ENCODE results near the gene BICC1. TPM values are rescaled to one million over a fixed set of nuclear protein-coding genes. Genes with fewer than 3 reads are reported as not detected.

The BICC1 gene
- total RNA-seq, 2 experiments from 2014 or later: 0.08 TPM

DNA sequence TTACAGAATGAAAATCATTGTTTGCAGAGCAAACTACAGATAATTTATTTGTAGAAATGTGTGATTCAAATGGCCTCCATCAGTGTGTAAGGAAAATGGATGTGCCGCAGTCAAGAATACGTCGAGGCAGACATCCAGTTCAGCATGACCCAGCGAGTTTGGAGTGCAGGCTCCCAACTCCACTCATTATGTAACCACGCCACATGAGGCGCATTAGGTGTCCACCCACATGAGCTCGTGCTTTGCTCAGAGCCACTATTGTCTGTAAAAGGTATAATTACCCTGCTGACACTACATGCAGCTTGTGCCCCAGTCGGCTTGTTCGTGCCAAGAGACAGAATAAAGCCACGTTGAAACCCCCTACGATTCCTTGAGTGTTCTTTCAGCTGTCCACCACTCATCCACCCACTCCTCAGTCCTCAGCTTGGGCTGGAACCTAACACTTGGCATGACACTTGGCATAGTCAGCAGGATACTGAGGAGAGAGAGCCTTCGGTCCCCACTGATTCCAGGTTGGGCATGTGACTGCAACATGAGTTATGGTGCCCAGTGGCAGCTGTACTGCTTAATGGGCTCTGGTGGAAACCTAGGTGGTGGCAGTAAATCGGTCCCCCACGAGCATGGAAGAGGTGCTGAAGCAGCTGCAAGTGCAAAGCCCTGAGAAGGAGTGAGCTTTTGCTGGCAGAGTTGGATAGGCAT is 102.7 kb downstream of the BICC1 start:
- ChIA-PET CTCF (no interaction called here), POLR2A (no interaction called here)
- Mint-ChIP-seq H3K9me3 (no peaks in the 10 kb centered on the region), H3K36me3 (ENCODE audit: low read depth) (no peaks in the 10 kb centered on the region), H3K4me3 (no peak overlapping the region), H3K27me3 (no peaks in the 10 kb centered on the region), H3K4me1 (no peaks in the 10 kb centered on the region), H3K27ac (no peak overlapping the region)
- no peak for DNase-seq

DNA sequence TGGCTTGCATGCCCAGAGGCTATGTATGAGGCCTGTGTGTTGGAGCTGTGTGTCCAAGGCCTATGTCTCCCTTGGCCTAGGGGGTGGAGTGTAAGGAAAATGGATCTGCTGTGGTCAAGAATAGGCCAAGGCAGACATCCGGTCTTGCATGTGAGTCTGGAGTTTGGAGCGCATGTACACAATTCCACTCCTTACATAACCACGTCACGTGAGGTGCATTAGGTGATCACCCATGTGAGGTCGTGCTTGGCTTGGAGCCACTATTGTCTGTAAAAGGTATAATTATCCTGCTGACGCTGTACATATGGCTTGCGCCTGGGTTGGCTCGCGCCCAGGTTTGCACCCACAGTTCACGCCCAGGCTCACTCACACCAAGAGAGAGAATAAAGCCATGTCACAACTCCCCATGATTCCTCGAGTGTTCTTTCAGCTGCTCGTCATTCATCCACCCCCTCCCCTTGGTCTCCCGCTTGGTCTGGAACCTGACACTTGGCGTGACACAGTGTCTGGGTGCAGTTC is 105.5 kb downstream of the BICC1 start:
- Mint-ChIP-seq H3K36me3 (ENCODE audit: low read depth) (no peaks in the 10 kb centered on the region), H3K4me1 (no peaks in the 10 kb centered on the region), H3K27ac (no peak overlapping the region), H3K27me3 (no peaks in the 10 kb centered on the region), H3K9me3 (no peaks in the 10 kb centered on the region), H3K4me3 (no peak overlapping the region)
- POLR2A ChIA-PET: no interaction called here
- DNase-seq: no peak
- CTCF ChIA-PET: no interaction called here

DNA sequence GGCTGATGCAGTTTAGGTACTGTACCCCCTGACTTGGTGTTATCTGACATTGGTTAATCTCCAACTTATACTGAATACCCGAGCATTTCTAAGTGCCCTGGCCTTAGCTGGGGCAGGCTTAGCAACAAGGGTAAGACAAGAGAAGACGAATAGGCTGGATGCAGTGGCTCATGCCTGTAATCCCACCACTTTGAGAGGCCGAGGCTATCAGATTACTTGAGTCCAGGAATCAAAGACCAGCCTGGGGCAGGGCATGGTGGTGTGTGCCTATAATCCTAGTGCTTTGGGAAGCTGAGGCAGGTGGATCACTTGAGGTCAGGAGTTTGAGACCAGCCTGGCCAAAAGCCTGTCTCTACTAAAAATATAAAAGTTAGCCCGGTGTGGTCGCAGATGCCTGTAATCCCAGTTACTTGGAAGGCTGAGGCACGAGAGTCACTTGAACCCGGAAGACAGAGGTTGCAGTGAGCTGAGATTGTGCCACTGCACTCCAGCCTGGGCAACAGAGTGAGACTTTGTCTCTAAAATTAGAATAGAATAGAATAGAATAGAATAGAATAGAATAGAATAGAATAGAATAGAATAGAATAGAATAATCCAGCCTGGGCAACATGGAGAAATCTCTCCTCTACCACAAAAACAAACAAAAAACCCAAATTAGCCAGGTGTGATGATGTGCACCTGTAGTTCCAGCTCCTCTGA is 108.9 kb downstream of the BICC1 start:
- no peak for DNase-seq
- CTCF ChIA-PET: no interaction called here
- H3K9me3 Mint-ChIP-seq: no peaks in the 10 kb centered on the region
- no peaks in the 10 kb centered on the region for H3K4me1 Mint-ChIP-seq
- no peaks in the 10 kb centered on the region for H3K27me3 Mint-ChIP-seq
- no peak overlapping the region for H3K27ac Mint-ChIP-seq
- POLR2A ChIA-PET: no interaction called here
- H3K36me3 Mint-ChIP-seq (ENCODE audit: low read depth): no peaks in the 10 kb centered on the region
- H3K4me3 Mint-ChIP-seq: no peak overlapping the region

DNA sequence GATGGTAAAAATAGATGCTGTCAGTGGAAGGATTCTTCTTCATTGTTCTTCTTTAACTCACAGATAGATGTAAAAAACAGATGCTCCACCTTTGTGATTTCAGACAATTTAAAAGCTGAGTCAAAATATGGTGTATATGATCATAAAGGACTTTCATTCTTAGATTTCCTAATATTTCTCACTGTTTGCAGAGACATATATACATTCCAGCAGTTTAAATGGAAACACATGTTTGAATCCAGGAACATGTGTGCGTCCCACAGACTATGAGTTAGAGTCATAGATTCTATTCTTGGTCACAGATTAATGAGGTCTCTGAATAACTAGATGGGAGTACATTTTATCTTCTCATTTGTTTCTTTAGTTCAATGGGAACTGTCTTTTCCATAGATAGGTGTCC is 109.6 kb downstream of the BICC1 start:
- Mint-ChIP-seq H3K27me3 (no peaks in the 10 kb centered on the region), H3K36me3 (ENCODE audit: low read depth) (no peaks in the 10 kb centered on the region), H3K4me1 (no peaks in the 10 kb centered on the region), H3K4me3 (no peak overlapping the region), H3K27ac (no peak overlapping the region), H3K9me3 (no peaks in the 10 kb centered on the region)
- DNase-seq: no peak
- CTCF ChIA-PET: no interaction called here
- POLR2A ChIA-PET: no interaction called here

DNA sequence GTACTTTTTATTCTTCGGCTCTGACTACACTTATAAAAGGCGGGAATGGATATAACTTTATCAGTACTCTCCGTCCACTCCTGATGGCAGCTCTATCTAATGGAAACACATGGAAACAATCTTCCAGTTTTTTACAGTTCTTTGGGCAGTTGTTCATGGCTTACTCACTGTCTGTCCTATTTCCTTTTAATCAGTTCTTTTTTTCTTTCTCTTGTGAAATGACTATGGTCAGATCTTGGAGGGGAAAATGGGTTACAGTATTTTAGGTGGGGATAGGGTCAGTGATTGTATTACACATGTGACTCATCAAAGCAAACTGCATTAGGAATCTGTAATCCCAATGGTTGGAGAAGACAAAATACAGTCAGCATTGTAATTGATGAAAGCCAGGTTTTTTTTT is 112.4 kb downstream of the BICC1 start:
- no peaks in the 10 kb centered on the region for H3K27me3 Mint-ChIP-seq
- H3K36me3 Mint-ChIP-seq (ENCODE audit: low read depth): no peaks in the 10 kb centered on the region
- POLR2A ChIA-PET: no interaction called here
- no peak overlapping the region for H3K27ac Mint-ChIP-seq
- no peak for DNase-seq
- no peaks in the 10 kb centered on the region for H3K9me3 Mint-ChIP-seq
- no peak overlapping the region for H3K4me3 Mint-ChIP-seq
- no peaks in the 10 kb centered on the region for H3K4me1 Mint-ChIP-seq
- CTCF ChIA-PET: no interaction called here

DNA sequence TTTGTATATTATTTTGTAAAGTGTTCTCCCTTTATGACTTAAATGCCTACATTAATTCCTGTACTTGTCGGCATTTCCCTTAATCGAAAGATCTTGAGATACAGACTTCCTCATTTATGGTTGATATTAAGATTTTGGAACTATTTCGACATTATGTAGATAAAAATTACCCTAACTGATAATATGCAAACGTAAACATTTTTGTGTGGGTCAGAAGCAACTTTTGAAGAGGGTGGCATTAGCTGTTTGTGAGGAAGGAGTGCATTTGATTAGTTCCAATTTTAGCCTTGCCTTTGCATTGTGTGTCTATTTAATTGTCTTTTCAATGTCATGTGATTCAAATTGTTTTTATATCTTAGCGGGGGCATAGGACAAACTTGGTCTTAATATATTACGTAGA is 114.7 kb downstream of the BICC1 start:
- H3K4me3 Mint-ChIP-seq: no peak overlapping the region
- ChIA-PET POLR2A (no interaction called here), CTCF (no interaction called here)
- no peaks in the 10 kb centered on the region for H3K27me3 Mint-ChIP-seq
- no peaks in the 10 kb centered on the region for H3K36me3 Mint-ChIP-seq (ENCODE audit: low read depth)
- H3K27ac Mint-ChIP-seq: no peak overlapping the region
- H3K4me1 Mint-ChIP-seq: no peaks in the 10 kb centered on the region
- H3K9me3 Mint-ChIP-seq: no peaks in the 10 kb centered on the region
- DNase-seq: no peak

DNA sequence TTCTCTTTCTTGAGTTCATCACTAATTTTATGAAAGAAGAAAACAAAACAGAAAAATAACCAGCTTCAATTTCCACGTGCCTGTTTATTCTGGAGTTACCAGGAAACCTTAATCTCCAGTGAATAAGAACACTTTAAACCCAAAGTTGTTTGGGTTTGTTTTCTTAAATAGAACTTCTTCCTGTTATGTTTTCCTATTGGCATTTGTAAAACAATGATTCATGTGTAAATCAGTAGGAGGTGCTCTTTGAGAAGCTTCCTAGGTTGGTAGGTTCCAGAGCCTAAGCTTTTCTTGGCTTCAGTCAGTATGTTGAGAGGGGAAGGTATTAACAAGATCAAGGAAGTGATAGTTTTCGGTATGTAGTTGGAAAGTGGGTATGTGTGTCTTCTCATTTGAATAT is 119.0 kb downstream of the BICC1 start:
- H3K27ac Mint-ChIP-seq: no peak overlapping the region
- ChIA-PET POLR2A (no interaction called here), CTCF (no interaction called here)
- no peaks in the 10 kb centered on the region for H3K27me3 Mint-ChIP-seq
- H3K9me3 Mint-ChIP-seq: no peaks in the 10 kb centered on the region
- H3K4me3 Mint-ChIP-seq: no peak overlapping the region
- no peaks in the 10 kb centered on the region for H3K36me3 Mint-ChIP-seq (ENCODE audit: low read depth)
- no peak for DNase-seq
- H3K4me1 Mint-ChIP-seq: no peaks in the 10 kb centered on the region

DNA sequence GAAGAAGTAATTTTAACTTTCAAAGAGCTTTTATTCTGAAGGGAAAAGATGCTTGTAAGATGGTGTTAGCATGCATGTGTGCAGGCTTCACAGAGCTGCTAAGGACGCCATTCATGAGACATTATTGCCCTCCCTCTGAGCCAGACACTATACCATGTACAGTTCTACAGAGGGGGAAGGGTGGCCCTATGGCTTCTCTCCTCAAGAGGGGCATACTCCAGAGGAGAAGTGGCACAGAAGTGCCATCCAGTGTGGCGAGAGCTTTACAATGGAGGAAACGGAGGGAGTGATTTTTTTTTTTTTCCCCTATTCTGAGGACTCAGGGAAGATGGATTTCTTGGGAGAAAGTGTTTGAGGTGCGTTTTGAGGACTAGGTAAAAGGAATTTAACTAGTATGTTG is 119.5 kb downstream of the BICC1 start:
- DNase-seq: no peak
- H3K4me1 Mint-ChIP-seq: no peaks in the 10 kb centered on the region
- CTCF ChIA-PET: no interaction called here
- H3K27ac Mint-ChIP-seq: no peak overlapping the region
- POLR2A ChIA-PET: no interaction called here
- no peaks in the 10 kb centered on the region for H3K27me3 Mint-ChIP-seq
- H3K9me3 Mint-ChIP-seq: no peaks in the 10 kb centered on the region
- no peak overlapping the region for H3K4me3 Mint-ChIP-seq
- H3K36me3 Mint-ChIP-seq (ENCODE audit: low read depth): no peaks in the 10 kb centered on the region

DNA sequence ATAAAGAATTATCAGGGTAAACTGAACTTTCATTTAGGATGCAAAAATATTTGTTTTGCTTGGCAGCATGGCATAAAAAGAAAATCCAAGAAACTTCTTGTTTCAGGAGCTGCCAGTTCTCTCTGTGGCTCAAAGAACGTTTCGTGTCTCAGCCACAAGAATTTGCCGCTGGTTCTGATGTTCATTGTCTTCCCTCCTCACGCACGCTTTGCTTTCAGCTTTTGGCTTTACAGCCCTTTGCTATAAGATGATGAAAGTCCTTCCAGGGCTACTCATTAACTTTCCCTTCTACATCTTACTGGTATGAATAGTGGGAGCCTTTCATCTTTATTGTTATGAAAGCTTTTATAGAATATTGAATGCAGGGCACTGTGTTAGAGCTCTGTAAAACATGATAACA is 124.7 kb downstream of the BICC1 start:
- ChIA-PET POLR2A (no interaction called here), CTCF (no interaction called here)
- no peaks in the 10 kb centered on the region for H3K4me1 Mint-ChIP-seq
- H3K9me3 Mint-ChIP-seq: no peaks in the 10 kb centered on the region
- no peaks in the 10 kb centered on the region for H3K36me3 Mint-ChIP-seq (ENCODE audit: low read depth)
- H3K27ac Mint-ChIP-seq: no peak overlapping the region
- DNase-seq: no peak
- H3K27me3 Mint-ChIP-seq: no peaks in the 10 kb centered on the region
- no peak overlapping the region for H3K4me3 Mint-ChIP-seq

DNA sequence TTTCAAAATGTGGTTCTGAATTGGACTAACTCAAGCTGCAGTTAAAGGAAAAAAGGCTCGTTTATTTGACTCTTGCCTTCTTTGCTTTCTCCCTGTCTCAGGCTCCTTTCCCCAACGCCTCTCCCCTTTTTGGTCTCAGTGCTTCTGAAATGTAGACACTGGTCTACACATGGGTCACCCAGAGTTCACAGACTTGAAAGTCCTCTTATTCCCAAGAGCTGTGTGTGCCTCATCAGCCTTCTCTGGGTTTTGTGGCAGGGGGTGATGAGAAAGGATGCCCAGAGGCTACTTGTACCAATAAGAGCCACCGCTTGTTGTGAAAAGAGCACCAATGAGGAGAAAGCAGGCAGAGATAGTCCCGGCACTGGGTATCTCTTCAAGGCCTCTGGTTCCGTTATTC is 125.7 kb downstream of the BICC1 start:
- ChIA-PET POLR2A (no interaction called here), CTCF (no interaction called here)
- no peak for DNase-seq
- Mint-ChIP-seq H3K36me3 (ENCODE audit: low read depth) (no peaks in the 10 kb centered on the region), H3K9me3 (no peaks in the 10 kb centered on the region), H3K4me3 (no peak overlapping the region), H3K27me3 (no peaks in the 10 kb centered on the region), H3K27ac (no peak overlapping the region), H3K4me1 (no peaks in the 10 kb centered on the region)

DNA sequence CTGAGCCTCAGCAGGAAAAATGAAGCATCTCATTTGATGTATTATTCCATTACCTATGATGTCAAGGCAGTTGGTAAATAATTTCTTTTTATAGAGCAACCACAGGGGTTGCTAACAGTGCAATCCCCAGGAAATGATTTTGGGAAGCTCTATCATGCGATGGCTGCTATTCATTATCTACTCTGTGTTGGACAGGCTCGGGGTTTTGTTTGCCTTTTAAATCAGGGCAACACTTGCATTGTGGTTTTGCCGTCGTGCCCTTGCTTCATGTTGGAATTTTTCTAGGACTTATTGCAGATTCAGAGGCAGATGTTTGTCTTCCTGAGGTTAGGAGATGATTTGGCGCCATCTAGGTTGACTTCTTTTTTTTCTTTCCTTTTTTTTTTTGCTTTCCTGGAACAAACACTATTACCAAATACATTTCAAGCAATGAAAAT is 128.4 kb downstream of the BICC1 start:
- POLR2A ChIA-PET: no interaction called here
- CTCF ChIA-PET: interaction anchor here (0.6 to 0.9 kb wide), 2 partner anchors 179 to 351 kb away, joined by 3 read pairs; no protein-coding TSS in a partner anchor
- Mint-ChIP-seq H3K4me1 (no peaks in the 10 kb centered on the region), H3K36me3 (ENCODE audit: low read depth) (no peaks in the 10 kb centered on the region), H3K27me3 (no peaks in the 10 kb centered on the region), H3K9me3 (no peaks in the 10 kb centered on the region), H3K27ac (no peak overlapping the region), H3K4me3 (no peak overlapping the region)
- no peak for DNase-seq

DNA sequence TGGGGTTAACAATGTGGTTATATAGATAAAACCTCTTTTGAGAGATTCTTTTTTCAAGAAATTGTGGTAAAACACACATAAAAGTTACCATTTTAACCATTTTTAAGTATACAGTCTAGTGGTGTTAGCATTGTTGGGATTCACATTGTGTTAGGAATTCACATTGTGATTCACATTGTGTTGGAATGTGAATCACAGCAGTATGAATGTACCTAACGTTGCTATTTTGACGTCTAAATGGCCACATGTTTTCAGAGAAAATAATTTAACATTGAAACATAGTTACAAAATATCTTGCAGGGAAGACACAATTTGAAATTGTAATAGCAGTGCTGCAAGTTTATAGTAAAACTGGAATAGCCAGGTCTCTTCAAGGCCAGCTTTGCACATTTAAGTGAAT is 129.0 kb downstream of the BICC1 start:
- H3K4me3 Mint-ChIP-seq: no peak overlapping the region
- no peaks in the 10 kb centered on the region for H3K9me3 Mint-ChIP-seq
- CTCF ChIA-PET: no interaction called here
- H3K4me1 Mint-ChIP-seq: no peaks in the 10 kb centered on the region
- no peaks in the 10 kb centered on the region for H3K36me3 Mint-ChIP-seq (ENCODE audit: low read depth)
- DNase-seq: no peak
- POLR2A ChIA-PET: no interaction called here
- no peaks in the 10 kb centered on the region for H3K27me3 Mint-ChIP-seq
- no peak overlapping the region for H3K27ac Mint-ChIP-seq

DNA sequence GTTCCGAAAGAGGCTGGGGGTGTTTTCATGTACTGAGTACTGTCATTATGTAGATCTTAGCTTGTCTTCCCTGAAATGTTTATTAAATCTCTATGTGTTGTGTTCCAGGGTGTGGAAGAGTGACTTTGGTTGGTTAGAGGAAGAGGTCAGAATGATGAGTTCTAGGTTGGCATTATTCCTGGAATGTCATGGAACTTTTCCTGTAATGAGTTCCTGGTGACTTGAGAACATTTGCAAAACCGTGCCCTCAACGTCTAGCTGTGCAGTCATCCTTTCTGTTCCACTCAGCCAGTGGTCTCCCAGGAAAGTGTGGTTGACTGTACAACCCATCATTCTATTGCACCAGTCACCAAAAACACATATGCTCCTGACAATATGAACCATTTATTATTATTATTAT is 129.6 kb downstream of the BICC1 start:
- DNase-seq: no peak
- Mint-ChIP-seq H3K27ac (no peak overlapping the region), H3K36me3 (ENCODE audit: low read depth) (no peaks in the 10 kb centered on the region), H3K9me3 (no peaks in the 10 kb centered on the region), H3K4me3 (no peak overlapping the region), H3K4me1 (no peaks in the 10 kb centered on the region), H3K27me3 (no peaks in the 10 kb centered on the region)
- ChIA-PET CTCF (no interaction called here), POLR2A (no interaction called here)

DNA sequence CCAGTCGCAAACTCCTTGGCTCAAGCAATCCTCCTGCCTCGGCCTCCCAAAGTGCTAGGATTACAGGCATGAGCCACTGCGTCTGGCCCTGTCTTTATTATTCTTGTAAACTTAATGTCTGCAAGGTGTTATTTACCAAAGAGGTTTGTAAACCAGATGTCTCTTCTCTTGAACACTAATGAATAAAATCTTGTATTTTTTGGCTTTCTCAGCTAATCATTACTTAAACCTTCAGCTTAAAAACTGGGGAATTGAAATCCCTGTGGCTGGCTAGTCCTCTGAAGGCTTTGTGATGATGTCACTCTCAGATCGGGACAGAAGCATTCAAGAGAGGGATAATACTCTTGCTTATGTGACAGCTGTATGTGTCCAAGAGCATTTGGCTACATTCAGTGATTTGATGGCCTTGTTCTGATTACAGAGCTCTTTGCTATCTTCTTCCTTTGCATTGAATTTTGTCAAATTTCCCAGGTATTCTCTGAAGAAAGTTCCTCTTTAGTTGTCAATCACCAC is 130.3 kb downstream of the BICC1 start:
- Mint-ChIP-seq H3K27ac (no peak overlapping the region), H3K27me3 (no peaks in the 10 kb centered on the region), H3K36me3 (ENCODE audit: low read depth) (no peaks in the 10 kb centered on the region), H3K4me3 (no peak overlapping the region), H3K4me1 (no peaks in the 10 kb centered on the region), H3K9me3 (no peaks in the 10 kb centered on the region)
- ChIA-PET POLR2A (no interaction called here), CTCF (no interaction called here)
- DNase-seq: no peak

Data from activated CD4-positive, alpha-beta memory T cell treated with anti-CD3 and anti-CD28 coated beads, Interleukin-2, amount 10 ng/mL, durations not matched to agents 7 days and 5 days (primary cell).